DLD1 (cell line): ENCODE data around the gene EGLN1.

Source experiments
- in situ Hi-C: cut with HindIII; loops from 2 replicates; pipeline ENCODE4 v1.10.0; 2017; ENCODE audit warnings: low sequenced_read_pairs

Gene EGLN1

DNA sequence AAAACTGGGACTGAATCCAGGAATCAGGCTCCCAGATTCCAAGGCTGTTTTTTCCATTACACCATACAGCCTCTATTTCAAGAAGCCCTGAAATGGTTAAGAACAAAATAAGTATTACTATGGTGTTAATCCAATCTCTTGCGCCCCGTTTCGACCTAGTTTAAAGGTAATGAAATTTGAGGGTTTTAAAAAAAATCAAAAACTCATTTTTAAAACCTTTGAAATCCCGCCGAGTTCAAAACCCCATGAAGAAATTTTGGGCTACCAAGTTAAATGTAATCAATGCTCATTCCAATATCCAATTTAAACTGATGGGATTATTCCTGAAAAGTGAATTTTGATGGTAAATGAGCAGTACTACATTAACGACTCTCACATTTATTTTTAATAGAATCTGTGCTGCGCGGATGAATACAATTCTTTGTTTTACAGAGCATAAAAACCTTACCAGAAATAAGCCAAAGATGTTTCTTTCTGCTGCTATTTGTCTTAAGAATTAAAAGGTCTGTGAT is 767 bp upstream of the EGLN1 start:
- in situ Hi-C loops = no loop called here

DNA sequence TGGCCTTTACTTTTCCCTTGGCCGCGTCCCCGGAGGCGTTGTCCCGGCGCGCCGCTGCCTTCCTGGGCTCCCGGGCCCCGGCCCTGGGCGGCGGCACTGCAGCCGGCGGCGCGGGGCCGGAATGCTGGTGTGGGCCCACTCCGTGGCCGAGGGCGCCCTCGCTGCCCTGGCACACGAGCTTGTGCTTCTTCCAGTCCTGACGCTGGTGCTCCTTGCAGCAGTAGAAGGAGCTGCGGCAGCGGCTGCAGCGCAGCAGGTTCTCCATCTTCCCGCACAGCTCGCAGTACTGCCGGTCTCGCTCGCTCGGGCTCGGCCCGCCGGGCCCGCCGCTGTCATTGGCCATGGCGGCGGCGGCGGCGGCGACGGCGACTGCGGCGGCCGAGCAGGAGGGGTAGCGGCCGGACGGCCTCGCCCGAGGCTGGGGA is 529 bp downstream of the EGLN1 start:
- in situ Hi-C loops = no loop called here

DNA sequence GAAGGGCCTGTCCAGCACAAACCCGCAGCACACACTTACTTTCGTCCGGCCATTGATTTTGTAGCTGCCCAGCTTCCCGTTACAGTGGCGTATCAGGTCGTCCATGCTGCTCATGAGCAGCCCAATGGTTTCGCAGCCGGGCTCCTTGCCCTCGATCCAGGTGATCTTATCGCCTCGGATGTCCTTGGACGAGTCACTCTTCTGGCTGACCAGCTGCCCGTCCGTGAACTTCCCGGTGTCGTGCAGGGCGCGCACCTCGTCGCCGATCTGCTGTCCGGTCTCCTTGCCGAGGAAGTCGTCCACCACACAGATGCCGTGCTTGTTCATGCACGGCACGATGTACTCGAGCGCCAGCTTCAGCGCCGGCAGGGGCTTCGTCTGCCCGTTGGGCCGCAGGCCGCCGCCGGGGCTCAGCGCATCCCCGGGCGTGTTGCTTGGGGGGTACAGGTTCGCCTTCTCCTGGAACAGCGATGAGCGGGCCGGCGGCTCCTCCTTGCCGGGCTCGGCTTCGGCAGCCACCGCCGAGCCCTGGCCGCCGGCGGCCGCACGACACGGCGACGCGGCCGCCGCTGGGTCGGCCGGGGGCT is 1.0 kb downstream of the EGLN1 start:
- in situ Hi-C loops = no loop called here

DNA sequence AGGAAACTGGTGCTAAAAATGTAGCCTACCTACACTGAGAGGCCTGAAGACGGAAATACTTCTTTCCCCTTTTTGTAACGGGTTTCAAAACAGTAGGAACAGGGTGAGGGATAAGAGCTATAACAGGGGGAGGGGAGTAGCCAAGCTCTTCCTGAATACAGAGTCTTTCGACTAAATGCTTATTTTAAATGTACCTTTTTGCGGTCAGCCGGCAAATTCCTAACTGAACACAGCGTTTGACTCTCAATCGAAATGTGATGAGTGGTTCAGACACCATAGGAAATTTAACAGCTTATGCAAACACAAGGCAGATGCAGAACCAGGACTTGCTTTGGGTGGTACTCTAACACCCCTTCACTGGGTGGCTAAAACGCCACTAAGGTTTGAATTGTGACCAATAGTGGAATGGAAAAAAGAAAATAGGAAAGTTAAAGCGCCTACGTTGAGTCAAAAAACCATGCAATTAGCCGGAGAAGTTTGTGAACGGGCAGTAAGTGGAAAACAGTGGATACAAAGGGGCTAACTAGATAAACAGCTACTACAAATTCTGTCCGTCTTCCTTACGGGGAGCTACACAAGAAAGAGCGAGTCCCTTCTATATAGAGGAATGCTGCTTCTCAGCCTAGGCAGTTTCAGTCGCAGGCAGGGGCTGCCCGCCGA is 1.7 kb downstream of the EGLN1 start:
- in situ Hi-C loops = no loop called here

DNA sequence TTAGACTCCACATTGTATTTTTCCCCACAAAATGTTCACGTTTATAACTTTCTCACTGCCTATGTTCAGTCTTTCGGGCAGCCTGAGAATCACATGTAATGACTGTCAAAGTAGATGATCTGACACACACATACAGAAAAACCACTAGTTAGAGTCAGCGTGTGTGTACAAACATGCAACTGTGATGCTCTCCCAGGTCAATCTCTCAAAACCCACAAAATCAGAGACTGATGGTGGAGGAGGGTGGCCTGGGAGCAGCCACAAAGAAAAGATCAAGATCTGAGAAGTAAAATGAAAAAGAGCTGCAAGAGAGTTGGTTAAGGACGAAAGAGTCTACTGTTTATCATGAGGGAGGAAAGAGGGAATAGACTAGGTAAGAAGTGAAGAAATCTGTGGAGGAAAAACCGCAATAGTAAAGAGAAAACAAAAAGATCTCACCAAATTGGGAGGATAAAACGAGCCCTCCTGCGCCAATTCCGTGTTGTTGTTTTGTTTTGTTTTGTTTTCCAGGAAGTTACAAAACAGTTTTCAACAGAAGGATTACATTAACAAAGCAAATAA is 2.3 kb downstream of the EGLN1 start:
- in situ Hi-C loops = no loop called here

DNA sequence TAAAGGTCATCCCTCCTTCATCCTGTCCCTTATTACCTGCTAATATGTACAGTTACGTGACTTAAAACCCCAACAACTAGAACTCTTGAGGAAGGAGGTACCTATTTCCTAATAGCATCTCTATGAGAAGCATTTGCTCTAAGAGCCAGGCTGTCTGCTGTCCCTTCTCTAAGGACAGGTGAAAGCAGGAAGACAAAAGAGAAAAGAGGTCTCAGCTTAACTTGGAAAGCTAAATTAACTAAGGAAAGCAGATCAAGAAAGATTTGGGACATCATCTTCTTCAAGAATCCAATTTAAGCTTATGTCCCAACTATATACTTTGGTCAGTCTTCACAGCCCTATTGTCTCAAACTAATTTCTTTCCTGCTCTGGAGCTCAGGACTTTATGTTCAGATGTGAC is 2.9 kb downstream of the EGLN1 start:
- in situ Hi-C loops = no loop called here

DNA sequence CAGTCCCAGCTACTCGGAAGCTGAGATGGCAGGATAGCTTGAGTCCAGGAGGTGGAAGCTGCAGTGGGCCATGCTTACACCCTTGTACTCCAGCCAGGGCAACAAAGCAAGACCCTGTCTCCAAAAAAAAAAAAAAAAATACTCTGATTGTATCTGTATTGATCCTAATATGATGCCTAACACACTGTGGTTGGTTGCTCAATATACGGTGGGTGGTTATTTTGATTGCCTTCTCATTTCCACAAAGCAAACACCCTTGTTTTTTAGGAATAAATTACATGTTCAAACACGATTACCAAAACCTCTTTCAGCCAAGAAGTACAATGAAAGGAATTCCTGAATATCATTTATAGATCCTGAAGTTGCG is 3.4 kb downstream of the EGLN1 start:
- in situ Hi-C loops = no loop called here

DNA sequence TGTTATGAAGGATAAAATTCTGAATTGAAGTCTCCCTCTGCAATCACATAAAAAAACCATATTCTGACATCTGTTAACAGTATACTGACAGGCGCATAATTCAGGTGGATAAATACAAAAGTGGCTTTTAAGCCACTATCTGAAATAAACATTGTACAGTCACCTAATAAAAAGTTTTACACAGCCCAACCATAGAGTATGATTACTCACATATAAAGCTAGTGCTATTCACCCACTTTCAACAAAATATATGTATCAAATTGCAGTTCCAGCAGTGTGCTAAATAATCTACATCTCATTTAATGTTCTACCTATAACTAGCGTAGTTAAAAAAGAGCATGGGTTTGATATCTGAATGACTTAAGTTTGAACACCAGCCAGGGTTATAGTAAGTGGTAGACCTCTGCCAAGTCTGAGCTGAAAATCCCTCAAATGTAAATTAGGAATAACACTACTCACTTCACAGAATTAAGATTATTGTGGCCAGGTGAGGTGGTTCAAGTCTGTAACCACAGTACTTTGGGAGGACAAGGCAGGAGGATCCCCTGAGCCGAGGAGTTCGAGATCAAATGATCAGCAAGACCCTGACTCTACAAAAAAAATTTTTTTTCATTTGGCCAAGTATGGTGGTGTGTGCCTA is 3.9 kb downstream of the EGLN1 start:
- in situ Hi-C loops = no loop called here

DNA sequence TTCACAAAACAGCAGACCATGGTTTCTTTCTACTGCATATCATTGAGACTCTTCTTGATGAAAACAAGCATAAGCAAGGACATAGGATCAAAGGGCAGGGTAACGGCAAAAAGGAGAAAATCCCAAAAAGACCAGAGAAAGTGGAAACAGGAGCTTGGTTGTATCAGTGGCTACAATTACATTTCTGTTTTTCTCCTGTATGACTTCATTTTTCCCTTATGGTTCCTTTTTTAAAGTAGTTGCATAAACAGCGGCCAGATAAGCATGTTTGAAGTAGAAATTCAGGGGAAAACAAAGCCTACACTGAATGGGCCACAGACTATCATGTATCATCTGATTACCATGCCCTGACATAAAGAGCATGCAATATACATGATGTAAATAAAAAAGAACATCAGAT is 4.6 kb downstream of the EGLN1 start:
- in situ Hi-C loops = no loop called here

DNA sequence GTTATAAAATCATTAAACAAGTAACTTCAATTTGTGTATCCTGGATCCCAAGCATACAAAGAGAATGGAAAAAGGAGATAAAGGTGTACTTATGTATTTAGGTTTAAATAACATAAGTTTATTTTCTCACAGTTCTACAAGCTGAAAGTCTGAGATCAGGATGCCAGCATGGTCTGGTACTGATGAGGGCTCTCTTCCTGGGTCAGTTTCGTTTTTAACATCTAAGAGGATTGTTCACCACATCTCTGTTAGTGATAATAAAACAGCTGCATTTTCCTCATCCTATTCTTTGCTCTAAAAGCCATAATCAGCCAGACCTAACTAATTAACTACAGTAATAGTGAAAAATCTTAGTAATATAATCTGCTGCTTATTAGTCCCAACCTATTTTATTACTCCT is 5.2 kb downstream of the EGLN1 start:
- in situ Hi-C loops = no loop called here

DNA sequence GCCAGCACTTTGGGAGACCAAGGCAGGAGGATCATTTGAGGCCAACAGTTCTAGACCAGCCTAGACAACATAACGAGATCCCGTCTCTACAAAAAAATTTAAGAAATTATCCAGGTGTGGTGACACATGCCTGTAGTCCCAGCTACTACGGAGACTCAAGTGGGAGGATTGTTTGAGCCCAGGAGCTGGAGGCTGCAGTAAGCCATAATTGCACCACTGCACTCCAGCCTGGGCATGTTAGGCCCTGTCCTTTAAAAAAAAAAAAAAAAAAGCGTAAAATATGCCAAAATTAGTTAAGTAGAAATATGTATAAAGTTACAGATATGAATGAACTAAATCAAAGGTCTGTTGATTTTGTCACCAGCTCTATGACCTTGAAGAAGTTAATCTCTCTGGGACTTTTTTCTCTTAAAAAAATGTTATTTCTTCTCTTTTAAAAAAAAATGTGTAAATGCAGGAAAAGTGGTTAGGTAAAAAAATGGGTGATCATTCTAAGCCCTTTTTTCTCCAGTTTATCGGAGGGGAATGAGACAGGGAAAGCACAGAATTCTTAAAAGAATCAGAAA is 7.0 kb downstream of the EGLN1 start:
- in situ Hi-C loops = no loop called here

DNA sequence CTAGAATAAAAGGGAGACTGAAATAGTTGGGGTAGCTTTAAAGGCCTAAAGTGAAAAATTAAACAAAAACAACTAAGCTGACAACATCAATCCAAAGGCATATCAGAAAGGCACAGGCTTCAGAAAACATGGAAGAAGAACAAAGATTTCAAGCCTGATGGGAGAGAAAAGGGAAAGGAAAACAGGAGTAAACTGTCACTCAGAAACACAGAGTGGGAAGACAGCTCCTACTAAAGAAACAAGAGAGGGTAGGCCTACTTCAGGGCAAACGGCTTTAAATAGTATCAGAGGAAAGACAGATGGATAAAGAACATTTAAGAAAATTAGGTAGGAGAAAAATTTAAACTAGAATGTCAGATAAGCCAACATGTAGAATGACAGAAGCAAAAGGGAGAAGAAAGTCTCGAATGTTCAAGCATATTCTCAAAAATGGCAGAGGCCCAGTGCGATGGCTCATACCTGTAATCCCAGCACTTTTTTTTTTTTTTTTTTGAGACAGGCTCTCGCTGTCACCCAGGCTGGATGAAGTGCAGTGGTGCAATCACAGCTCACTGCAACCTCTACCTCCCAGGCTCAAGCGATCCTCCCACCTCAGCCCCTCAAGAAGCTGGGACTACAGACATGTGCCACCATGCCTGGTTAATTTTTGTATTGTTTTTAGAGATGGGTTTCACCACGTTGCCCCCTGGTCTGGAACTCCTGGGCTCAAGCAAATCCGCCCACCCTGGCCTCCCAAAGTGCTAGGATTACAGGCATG is 7.6 kb downstream of the EGLN1 start:
- in situ Hi-C loops = no loop called here

DNA sequence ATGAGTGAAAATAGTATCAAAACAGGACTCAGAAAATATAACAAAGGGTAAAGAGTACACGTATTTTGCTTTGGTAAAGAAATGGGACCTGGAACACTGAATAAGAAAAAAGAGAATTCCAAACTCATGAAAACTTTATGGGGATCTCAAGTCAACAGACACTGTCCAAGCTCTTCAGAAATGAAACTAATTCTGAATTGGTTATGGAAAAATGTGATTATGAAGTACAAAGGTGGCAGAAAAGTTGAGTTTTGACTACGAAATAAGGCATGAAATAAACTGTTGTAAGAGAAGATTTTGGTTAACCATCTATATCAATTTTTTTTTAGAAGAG is 8.4 kb downstream of the EGLN1 start:
- in situ Hi-C loops = no loop called here

DNA sequence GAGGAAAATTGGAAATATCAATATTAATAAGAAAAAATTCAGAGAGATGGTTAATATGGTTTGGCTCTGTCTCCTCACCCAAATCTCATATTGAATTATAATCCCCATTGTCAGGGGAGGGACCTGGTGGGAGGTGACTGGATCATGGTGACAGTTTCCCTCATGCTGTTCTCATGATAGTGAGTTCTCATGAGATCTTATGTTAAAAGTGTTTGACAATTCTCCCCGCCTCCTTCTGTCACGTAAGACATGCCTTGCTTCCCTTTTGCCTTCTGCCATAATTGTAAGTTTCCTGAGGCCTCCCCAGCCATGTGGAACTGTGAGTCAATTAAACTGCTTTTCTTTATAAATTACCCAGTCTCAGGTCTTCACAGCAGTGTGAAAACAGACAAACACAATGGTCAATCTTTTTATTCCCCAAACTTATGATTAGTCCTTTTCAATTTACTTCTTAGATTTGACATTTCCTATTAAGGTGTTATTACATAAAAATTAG is 11.0 kb downstream of the EGLN1 start:
- in situ Hi-C loops = no loop called here

DNA sequence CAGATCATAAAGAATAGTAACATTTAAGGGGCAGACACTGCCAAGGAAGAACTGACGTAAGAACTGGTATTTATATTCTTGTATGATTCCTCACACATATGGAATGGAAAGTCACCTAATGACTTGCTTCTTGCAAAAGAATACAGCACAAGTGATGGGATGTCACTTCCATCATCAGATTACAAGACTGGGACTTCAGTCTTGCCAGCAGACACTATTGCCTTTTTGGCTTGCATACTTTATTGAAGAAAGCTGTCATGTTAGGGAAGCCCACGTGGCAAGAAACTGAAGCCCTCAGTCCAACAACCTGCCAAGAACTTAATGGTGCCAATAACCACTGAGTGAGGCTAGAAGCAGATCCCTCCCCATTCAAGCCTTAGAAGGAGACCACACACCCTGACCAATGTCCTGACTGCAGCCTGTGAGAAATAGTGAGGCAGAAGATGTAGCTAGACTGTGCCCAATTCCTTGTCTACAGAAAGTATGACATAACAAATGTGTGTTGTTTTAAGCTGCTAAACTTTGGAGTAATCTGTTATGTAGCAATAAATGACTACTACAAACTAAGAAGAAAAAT is 12.0 kb downstream of the EGLN1 start:
- in situ Hi-C loops = no loop called here

DNA sequence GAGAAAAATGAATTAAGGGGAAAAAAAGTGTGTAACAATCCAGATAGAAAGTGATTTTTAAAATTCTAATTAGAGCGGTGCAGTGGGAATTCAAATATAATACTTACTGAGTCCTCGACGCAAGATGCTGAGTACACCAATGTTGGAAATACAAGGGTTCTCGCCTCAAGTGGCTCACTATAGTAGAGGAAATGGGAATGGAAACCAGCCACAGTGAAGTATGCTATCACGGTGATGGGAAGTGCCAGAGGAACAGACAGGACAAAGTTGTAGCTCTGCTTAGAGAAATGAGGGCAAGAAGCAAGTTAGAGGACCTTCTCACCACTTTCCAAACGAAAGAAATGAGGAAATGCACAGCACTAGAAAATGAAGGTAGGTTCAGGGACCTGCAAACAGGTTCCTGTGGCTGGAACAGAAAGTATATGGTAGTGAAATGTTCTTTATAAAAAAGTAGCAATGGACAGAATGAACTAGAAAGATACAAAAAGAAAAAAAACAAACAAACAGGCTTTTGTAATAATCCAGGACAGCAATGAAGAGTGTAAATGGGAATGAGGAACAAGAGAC is 13.5 kb downstream of the EGLN1 start:
- in situ Hi-C loops = no loop called here

DNA sequence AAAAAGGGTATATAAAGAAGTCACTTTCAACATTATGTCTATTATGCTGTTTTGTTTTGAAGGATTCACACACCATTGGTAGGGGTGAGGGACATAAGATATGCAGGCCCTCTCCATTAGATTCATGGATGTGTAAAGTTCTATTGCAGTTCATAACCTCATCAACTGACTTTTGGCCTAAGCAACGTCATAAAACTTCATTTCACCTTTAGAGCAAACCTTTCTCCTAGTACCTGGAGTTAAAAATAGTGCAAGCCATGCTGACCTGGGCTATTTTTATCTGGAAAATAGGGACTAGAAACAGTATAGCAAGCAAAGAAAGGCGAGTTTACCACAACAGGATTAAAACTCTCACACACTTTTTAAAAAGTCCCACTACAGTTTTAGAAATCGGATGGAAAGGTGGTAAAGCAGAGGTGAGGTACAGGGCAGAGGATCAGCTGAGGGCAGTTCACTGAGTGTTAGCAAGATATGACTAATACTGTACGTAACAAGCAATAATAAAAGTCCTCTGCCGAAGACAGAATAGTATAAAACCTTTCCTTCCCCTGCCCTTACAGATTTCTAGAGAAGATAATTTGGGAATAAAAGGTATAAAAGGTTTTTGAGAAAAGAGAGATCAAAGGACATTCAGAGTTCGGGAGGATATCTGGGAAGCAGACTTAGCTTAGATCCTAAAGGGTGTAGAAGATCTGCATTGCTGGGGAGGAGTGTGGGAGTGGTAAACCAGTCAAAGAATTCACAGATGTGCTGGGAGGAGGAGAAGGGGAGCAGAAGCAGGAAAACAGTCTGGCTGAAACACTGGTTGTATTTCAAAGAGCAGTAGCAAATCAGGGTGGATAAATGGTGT is 14.3 kb downstream of the EGLN1 start:
- in situ Hi-C loops = no loop called here

DNA sequence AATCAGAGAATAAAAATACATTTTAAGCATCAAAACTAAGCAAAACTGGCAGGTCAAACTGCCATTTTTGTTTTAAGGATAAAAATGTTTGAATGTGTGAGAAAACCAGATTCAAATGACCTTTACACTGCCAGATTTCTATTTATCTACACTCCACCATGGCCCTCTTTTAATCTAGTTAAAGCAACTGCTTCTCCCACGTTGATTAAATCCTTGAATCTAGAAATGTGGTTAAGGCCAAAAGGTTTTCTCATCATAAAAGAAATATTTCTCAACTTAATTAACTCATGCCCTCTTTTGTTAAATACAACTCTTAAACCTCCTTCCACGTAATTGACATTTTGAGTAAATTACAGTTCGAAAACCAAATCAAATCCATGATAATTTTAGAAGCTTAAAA is 15.0 kb downstream of the EGLN1 start:
- in situ Hi-C loops = no loop called here

DNA sequence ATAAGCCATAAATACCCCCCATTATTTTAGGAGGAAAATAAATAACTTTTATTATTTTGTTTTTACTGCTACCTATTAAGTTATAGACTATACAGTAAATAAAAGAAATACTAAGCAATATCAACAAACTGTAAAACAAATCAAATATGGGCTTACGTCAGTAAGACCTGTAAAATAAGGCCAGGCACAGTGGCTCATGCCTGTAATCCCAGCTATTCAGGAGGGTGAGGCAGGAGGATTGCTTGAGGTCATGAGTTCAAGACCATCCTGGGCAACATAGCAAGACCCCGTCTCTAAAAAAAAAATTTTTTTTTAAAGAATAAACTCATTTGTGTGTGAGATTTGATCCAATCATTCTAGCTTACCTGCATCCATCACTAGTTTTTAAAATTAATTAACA is 17.8 kb downstream of the EGLN1 start:
- in situ Hi-C loops = no loop called here
